ENCODE measurements around the gene FAM3B.

Gene FAM3B

DNA sequence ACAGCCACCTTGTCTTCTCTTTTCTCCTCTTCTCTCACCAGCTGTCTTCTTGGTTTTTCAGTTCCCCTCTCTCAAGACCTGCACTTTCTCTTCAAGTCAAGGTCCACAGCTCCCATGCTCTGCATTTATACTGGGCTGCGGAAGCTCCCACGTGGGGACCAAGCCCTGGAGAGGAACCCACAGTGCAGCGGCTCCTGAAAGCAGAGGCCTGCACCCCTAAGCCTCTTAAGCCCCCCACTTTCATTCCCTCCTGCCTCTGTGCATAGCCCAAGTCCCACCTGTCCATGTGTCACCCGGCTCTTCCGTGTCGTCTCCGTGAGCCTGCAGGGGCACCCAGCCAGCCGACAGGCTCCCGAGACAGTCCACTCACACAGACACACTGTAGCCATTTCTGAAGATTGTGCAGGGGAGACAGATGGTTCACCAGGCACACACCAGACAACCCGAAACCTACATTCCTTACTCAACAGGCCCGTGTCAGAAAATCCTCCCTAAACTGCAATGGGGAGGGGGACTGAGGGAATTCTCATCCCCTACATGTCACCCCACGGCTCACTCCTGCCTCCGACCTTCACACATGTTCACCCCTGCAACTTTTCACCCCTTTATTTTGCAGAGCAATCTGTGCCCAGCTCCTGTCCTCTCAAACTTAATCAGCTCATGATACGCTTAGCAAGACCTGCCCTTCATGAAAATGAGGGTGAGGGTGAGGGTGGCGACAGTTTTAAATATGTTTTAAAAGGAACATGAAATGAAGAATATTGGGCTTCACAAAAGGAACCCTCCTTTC is 51.5 kb downstream of the FAM3B start:
- DNase-seq (ENCODE audit: low read depth, low spot score): no peak

- DNase-seq (ENCODE audit: low read depth, low spot score): no peak
These were observed 52.1 kb downstream of the FAM3B start for GRCh38 chr21:41368735-41369104.

DNA sequence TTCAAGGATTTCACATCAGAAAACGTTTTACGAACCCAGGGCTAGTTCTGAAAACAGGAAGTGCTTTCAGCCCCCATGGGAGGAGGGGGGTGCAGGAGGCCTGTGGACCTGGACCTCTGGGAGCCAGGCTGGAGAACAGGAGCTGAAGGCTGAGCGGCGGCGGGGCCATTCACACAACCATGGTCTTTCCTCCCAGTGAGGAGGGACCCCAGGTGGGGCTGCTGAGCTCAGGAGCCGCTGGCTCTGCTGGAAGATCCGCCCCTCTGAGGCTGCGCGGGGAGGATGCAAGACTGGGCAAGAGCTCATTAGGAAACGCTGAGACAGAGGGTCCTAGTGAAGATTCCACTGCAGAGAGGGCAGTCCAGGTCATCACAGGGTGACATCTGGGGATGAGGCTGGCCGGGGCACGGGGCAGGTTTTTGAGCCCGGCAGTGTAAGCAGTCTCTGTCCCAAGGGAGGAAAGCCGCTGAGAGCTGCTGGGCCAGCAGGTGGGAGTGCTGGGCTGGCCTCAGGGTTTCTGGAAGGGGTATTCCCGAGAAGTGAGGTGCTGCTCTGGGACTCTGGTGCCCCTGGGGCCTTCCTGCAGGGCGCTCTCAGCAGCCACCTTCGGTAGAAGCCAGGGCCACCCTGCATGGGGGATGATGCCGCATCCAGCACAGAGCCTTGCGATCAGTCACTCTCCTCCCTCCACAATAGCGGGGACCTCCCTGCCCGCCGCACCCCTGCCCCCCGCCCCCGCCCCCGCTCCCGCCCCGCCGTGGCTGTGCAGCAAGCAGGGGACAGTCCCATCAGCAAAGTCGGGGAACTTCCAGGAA is 52.7 kb downstream of the FAM3B start:
- DNase-seq (ENCODE audit: low read depth, low spot score): no peak

DNA sequence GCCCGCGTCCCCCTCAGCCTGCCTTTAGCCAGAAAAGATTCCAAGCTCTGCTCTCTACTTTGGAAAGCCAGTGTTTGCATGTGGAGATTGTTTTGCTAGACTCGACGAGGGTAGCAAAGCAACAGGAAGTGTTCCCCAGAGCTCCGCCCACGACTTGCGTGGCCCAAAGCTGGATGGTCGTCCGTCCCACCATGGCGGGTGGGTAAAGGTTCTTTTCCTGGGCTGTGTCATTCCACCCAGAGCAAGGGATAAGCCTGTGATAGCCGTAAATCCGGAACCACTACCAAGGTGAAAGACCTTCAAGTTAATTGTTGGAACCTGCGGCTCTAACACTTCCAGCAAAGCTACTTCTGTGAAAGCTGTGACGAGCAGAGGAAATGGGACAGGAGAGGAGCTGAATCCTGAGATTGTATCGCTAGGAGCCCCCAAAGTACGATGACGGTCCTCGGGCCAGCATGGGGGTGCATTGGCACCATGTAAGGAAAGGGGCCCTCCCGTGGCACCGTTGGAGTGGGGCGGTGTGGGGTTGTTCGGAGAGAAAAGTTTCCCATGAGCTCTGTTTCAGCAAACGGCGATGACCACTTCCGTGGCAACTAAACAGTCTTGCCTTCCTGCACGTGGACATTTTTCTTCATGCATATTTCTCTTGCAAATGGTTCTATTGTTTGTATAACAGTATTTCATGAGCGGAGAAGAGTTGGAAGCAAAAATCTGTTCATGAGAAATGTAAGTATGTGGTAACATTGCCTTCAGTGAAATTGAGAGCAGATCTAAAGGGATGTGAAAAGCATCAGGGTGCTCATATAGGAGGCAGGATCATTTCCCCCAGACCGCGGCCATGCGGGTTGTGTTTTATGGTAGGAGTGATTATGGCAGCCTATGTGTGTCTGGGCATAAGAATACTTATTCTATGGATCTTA is 53.6 kb downstream of the FAM3B start:
- DNase-seq (ENCODE audit: low read depth, low spot score): no peak

- no peak for DNase-seq (ENCODE audit: low read depth, low spot score)
These were observed 54.5 kb downstream of the FAM3B start for GRCh38 chr21:41370840-41371684.

- DNase-seq (ENCODE audit: low read depth, low spot score): no peak
These were observed 55.1 kb downstream of the FAM3B start for GRCh38 chr21:41371685-41372030.

DNA sequence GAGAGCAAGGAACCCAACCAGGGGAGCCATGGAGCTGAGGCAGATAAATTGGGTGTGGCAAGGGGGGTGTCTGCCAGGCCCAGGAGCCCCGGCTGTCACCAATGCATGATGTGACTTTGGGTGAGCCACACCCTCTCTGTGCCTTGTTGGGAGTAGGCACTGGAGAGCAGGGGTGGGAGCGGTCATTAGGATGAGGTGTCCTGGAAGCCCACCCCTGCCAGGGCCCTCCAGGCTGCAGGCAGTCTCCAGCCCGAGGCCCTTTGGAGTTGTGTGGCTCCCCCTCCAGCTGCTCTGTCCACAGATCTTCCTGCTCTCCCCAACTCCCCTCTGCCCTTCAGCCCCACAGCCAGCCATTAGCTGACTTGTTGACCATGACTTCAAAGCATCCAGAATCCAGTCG is 56.7 kb downstream of the FAM3B start:
- no peak for DNase-seq (ENCODE audit: low read depth, low spot score)

DNA sequence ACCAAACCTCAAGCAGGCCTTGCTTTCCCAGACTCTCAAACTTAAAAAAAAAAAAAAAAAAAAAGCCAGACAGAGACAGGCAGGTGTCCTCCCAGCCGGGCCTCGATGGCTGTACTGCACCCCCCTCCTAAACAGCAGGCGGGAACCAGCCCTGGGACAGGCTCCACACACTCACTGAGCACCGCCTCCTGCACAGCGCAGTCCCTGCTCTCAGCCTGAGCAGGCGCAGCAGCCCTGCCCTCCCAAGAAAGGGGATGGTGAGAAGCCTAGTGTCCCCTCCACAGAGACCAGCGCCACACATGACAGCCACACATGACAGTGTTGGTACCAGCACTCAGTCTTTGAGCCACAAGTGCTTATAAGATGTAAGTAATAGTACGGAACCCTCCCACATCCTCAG is 57.2 kb downstream of the FAM3B start:
- no peak for DNase-seq (ENCODE audit: low read depth, low spot score)

- no peak for DNase-seq (ENCODE audit: low read depth, low spot score)
These were observed 57.6 kb downstream of the FAM3B start for GRCh38 chr21:41374177-41374712.

- no peak for DNase-seq (ENCODE audit: low read depth, low spot score)
These were observed 58.4 kb downstream of the FAM3B start for GRCh38 chr21:41374867-41375533.

GRCh38 chr21:41375875-41376274 is 59.3 kb downstream of the FAM3B start:
- DNase-seq (ENCODE audit: low read depth, low spot score): no peak

DNA sequence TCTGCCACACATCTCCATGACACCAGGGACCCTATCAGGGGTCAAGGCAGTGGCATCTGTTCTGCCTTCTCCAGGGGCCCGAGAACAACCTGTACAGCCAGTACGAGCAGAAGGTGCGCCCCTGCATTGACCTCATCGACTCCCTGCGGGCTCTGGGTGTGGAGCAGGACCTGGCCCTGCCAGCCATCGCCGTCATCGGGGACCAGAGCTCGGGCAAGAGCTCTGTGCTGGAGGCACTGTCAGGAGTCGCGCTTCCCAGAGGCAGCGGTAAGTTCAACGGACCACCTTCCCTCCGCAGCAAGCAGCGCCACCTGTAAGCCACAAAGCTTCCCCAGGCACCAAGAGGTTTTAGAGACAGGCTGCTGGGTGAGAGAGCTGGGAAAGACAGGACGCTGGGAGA is 61.1 kb downstream of the FAM3B start:
- no peak for DNase-seq (ENCODE audit: low read depth, low spot score)

DNA sequence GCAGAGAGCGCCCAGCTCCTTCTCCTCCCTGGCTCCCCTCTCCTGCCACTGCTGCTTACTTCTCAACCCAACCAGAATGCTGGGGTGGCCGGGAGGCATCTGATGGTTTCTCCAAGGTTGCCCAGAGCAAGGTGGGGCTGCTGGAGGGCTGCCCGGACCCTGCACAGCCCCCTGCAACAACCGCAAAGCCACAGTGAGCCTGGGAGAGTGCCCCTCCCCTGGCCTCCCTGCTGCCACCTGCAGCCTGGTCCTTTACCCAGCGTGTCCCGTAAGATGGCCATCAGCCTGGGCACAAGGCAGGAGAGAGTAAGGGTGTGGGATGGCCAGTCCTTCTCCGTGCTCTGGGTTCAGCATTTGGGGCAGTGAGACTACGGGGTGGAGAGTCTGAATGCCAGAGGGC is 62.2 kb downstream of the FAM3B start:
- no peak for DNase-seq (ENCODE audit: low read depth, low spot score)

DNA sequence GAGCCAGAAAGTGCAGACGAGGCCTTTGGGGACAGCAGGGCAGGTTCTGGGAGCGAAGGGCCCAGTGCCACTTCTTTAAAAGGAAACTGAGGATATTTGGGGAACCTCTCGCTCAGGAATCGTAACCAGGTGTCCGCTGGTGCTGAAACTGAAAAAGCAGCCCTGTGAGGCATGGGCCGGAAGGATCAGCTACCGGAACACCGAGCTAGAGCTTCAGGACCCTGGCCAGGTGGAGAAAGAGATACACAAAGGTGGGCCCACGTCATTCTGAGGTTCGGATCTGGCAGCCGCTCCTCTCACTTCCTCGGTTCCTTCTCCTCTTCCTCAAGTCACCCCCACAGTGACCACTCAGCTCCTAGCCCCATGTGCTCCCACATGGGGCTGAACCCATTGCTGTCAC is 63.3 kb downstream of the FAM3B start:
- no peak for DNase-seq (ENCODE audit: low read depth, low spot score)

DNA sequence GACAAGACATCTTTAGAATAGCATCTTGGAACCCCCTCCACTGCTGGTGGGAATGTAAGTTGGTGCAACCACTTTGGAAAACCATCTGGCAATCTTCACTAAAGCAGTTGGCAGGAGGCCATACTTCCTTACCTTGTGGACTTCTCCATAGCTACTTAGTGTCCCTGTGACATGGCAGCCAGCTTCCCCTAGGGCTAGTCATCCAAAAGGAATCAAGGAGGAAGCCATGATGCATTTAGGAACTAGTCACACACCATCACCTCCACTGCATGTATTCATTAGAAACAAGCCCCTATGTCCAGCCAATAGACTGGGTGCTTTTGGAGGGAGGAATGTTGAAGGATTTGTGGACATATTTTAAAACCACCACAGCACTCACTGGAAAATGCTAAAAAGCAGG is 65.1 kb downstream of the FAM3B start:
- DNase-seq (ENCODE audit: low read depth, low spot score): no peak

DNA sequence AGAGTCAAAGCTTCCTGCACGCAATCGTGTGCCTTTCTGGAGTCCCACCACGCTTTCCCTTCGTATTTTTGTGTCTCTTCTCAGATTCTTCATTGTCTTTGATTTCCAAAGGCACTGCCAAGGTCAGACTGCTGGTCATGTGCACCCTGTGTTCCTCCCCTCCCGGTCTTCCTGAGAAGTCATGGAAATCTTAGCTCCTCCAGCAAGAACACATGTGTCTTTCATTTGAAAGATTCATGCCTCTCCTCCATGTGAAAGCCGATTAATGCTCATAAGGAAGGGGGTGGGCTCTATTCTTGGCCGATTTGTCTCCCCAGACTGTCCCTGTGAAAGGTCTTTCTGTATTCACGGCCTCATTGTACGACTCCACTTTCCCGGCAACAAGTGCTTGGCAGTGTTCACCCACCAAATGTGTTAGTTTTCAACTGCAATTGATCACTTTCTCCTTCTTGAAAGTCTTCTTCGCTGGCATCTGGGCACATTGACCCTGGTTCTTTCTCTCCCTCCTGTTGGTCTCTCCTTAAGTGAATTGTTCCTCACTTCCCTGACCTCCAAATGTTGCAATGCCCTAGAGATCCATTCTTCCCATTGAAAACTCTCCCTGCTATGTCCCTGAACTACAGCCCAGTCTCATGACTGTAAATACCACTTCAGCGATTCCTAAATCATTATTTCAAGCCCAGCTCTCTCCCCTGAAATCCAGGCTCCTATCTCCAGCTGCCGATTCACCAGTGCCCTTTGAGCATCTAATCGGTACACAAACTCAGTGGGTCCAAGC is 70.6 kb downstream of the FAM3B start:
- DNase-seq (ENCODE audit: low read depth, low spot score): no peak

- no peak for DNase-seq (ENCODE audit: low read depth, low spot score)
These were observed 71.2 kb downstream of the FAM3B start for GRCh38 chr21:41387824-41388223.

- no peak for DNase-seq (ENCODE audit: low read depth, low spot score)
These were observed 71.7 kb downstream of the FAM3B start for GRCh38 chr21:41388259-41388658.

DNA sequence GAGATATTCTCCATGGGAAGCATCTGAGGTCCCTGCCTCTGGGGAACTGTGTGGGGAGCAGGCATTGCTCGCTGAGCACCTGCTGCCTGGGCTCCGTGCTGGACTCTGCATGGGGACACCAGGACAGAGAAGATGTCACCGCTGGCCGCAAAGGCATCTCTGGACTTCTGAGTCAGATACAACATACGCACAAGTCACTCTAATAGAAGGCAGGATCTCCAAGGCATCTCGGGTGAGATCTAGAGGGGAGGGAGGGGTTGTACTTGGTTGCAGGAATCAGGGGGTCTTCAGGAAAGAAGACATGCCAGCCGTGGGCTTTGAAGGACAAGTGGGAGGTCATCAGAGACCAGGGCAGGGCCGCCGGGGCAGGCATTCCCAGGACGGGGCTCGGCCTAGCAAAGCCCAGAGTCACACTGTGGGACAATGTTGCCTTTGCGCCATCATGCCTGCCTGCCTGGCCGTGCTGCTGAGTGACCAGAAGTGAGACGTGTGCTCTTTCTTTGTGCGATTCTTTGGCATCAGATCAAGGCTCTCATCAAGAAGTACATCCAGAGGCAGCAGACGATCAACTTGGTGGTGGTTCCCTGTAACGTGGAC is 73.5 kb downstream of the FAM3B start:
- no peak for DNase-seq (ENCODE audit: low read depth, low spot score)

All from activated naive CD8-positive, alpha-beta T cell treated with anti-CD3 and anti-CD28 coated beads, Interleukin-2, amount 50 U/mL, for 16 hours (primary cell).